Fibroblast of lung (primary cell): ENCODE measurements around the gene PRG3. TPM values are rescaled to one million over a fixed set of nuclear protein-coding genes. Genes with fewer than 3 reads are reported as not detected.

Experiments
- DNase-seq, 2 donors: peaks; one replicate each; pipeline versions ENCODE4 v3.0.0 to v3.0.0-alpha.2; 2010; ENCODE audit warnings: low read depth in 2 of 2
- H2AFZ ChIP-seq: 2 replicates; pipeline ENCODE4 v1.5.1; 2012; ENCODE audit warnings: low read length, control low read depth, inconsistent platforms
- H3K27ac ChIP-seq: 2 replicates; pipeline ENCODE4 v1.5.1; 2011; ENCODE audit warnings: low read length, control low read depth; ENCODE audit not compliant: insufficient read depth
- H3K27me3 ChIP-seq: 2 replicates; pipeline ENCODE4 v1.5.1; 2011; ENCODE audit warnings: mild to moderate bottlenecking, low read length; ENCODE audit not compliant: control insufficient read depth, insufficient read depth
- H3K36me3 ChIP-seq: 2 replicates; pipeline ENCODE4 v1.5.1; 2011; ENCODE audit warnings: low read length; ENCODE audit not compliant: control insufficient read depth, insufficient read depth
- H3K4me1 ChIP-seq: 2 replicates; pipeline ENCODE4 v1.5.1; 2011; ENCODE audit warnings: low read length; ENCODE audit not compliant: control insufficient read depth, insufficient read depth; ENCODE audit errors: extremely low read depth
- H3K4me2 ChIP-seq: 2 replicates; pipeline ENCODE4 v1.5.1; 2011; ENCODE audit warnings: low read length, control low read depth; ENCODE audit not compliant: insufficient read depth; ENCODE audit errors: extremely low read depth
- H3K4me3 ChIP-seq, 4 experiments: fragments of 200-600 bp in 1 of 4; sonication (generic) in 1 of 4; replicated peaks in 1 of 4; 2 replicates each; pipeline ENCODE4 v1.5.1; 2011 to 2016; ENCODE audit warnings: low read length in 4 of 4, low read depth in 3 of 4, mild to moderate bottlenecking in 3 of 4, control low read depth in 2 of 4, inconsistent platforms in 1 of 4, mixed read lengths in 1 of 4; ENCODE audit not compliant: insufficient read depth in 1 of 4; ENCODE audit errors: control extremely low read depth in 1 of 4
- H3K79me2 ChIP-seq: 2 replicates; pipeline ENCODE4 v1.5.1; 2012; ENCODE audit warnings: mild to moderate bottlenecking, low read length, inconsistent platforms; ENCODE audit not compliant: control insufficient read depth, insufficient read depth
- H3K9ac ChIP-seq: 2 replicates; pipeline ENCODE4 v1.5.1; 2011; ENCODE audit warnings: mild to moderate bottlenecking, low read length, control low read depth; ENCODE audit not compliant: insufficient read depth
- H3K9me3 ChIP-seq: 2 replicates; pipeline ENCODE4 v1.5.1; 2012; ENCODE audit warnings: low read depth, low read length; ENCODE audit not compliant: control insufficient read depth, insufficient read depth
- H4K20me1 ChIP-seq: 2 replicates; pipeline ENCODE4 v1.5.1; 2011; ENCODE audit warnings: low read length; ENCODE audit not compliant: control insufficient read depth, insufficient read depth; ENCODE audit errors: extremely low read depth
- CTCF ChIP-seq, 2 donors: IDR thresholded peaks in 1 of 2; conservative IDR thresholded peaks in 1 of 2; 1 replicate in 1 of 2; 2 replicates in 1 of 2; pipeline ENCODE4 v1.5.1; 2011 to 2012; ENCODE audit warnings: low read length in 2 of 2, control low read depth in 1 of 2, inconsistent platforms in 1 of 2, low read depth in 1 of 2, mild to moderate bottlenecking in 1 of 2
- EZH2 ChIP-seq: IDR thresholded peaks from 2 replicates; pipeline ENCODE4 v1.5.1; 2012; ENCODE audit warnings: low read length, control low read depth, mild to moderate bottlenecking; ENCODE audit errors: missing control alignments
- polyA plus RNA-seq, 2 donors: library from polyadenylated mRNA; depleted of rRNA in 1 of 2; stranded (reverse) in 1 of 2; unstranded in 1 of 2; fragments of >200 nt; gene quantifications; 2 replicates each; pipeline ENCODE4 v1.2.1, GENCODE V29; 2011 to 2012; ENCODE audit warnings: missing spikeins in 1 of 2
- total RNA-seq: library from RNA; depleted of rRNA; stranded (reverse); fragments of >200 nt; gene quantifications from 2 replicates; pipeline ENCODE4 v1.2.1, GENCODE V29; 2014

PRG3 gene
- total and polyA plus RNA-seq, 2 donors (not counting 1 experiment from before 2014, with no cell fraction given), result not detected

GRCh38 chr11:57349491-57350274 is 31.3 kb downstream of the PRG3 start:
- Histone ChIP-seq H3K4me3 (no peak overlapping the region), H2AFZ (peak overlapping the region; percentile 7), H3K4me2 (no peak overlapping the region), H3K4me1 (no peaks in the 10 kb centered on the region), H3K9ac (no peak overlapping the region), H3K27ac (no peak overlapping the region), H4K20me1 (no peaks in the 10 kb centered on the region), H3K9me3 (no peaks in the 10 kb centered on the region), H3K36me3 (no peaks in the 10 kb centered on the region), H3K79me2 (no peaks in the 10 kb centered on the region), H3K27me3 (no peaks in the 10 kb centered on the region)
- no peak for TF ChIP-seq EZH2
- peak; percentile 68 to 81 for TF ChIP-seq CTCF (conservative IDR thresholded peaks at IDR 0.05 in 1 of 2, IDR thresholded peaks at IDR 0.05 in 1 of 2; ENCODE audit: low read depth in 1 of 2, low read length in 2 of 2)
- DNase-seq, result peak; percentile 21 to 44

- TF ChIP-seq CTCF (conservative IDR thresholded peaks at IDR 0.05 in 1 of 2, IDR thresholded peaks at IDR 0.05 in 1 of 2; ENCODE audit: low read depth in 1 of 2, low read length in 2 of 2), result no peak
- TF ChIP-seq EZH2, result no peak
- Histone ChIP-seq H3K79me2 (no peaks in the 10 kb centered on the region), H3K9ac (no peak overlapping the region), H3K9me3 (no peaks in the 10 kb centered on the region), H3K27me3 (no peaks in the 10 kb centered on the region), H3K27ac (no peak overlapping the region), H3K4me1 (no peaks in the 10 kb centered on the region), H3K4me3 (no peak overlapping the region), H3K36me3 (no peaks in the 10 kb centered on the region), H2AFZ (no peak overlapping the region), H4K20me1 (no peaks in the 10 kb centered on the region), H3K4me2 (no peak overlapping the region)
- DNase-seq, result peak in 1 of 2 donors; percentile 8
These were observed 32.2 kb downstream of the PRG3 start for GRCh38 chr11:57348636-57349313.

- DNase-seq, result no peak
- H2AFZ ChIP-seq, result no peak overlapping the region
- H3K27me3 ChIP-seq, result no peaks in the 10 kb centered on the region
- no peaks in the 10 kb centered on the region for H3K9me3 ChIP-seq
- no peaks in the 10 kb centered on the region for H3K4me1 ChIP-seq
- H3K9ac ChIP-seq, result no peak overlapping the region
- no peaks in the 10 kb centered on the region for H3K79me2 ChIP-seq
- H3K4me3 ChIP-seq, result no peak overlapping the region
- TF ChIP-seq CTCF (conservative IDR thresholded peaks at IDR 0.05 in 1 of 2, IDR thresholded peaks at IDR 0.05 in 1 of 2; ENCODE audit: low read depth in 1 of 2, low read length in 2 of 2), result no peak
- TF ChIP-seq EZH2, result no peak
- no peak overlapping the region for H3K27ac ChIP-seq
- no peaks in the 10 kb centered on the region for H3K36me3 ChIP-seq
- no peak overlapping the region for H3K4me2 ChIP-seq
- H4K20me1 ChIP-seq, result no peaks in the 10 kb centered on the region
These were observed 32.9 kb downstream of the PRG3 start for GRCh38 chr11:57348052-57348451.
